Neural cell (in vitro differentiated cells): ENCODE results near the gene ISG15. TPM values are rescaled to one million over a fixed set of nuclear protein-coding genes. Genes with fewer than 3 reads are reported as not detected.

Source experiments
- H2AFZ ChIP-seq: fragments of 200-600, 300-800 bp; sonication (generic), shearing (Covaris generic); 2 replicates; pipeline ENCODE4 v1.6.0; 2014; ENCODE audit warnings: low read depth, mild to moderate bottlenecking, antibody characterized with exemption, low read length, moderate library complexity
- H3F3A ChIP-seq: fragments of 200-600 bp; shearing (Covaris generic); 2 replicates; pipeline ENCODE4 v1.6.1; 2016; ENCODE audit warnings: mild to moderate bottlenecking, moderate library complexity, mixed read lengths, antibody characterized with exemption, low read length; ENCODE audit not compliant: insufficient read depth, poor library complexity, severe bottlenecking
- H3K27ac ChIP-seq: fragments of 200-600, 300-800 bp; sonication (generic), shearing (Covaris generic); 2 replicates; pipeline ENCODE4 v1.5.1; 2014; ENCODE audit warnings: mild to moderate bottlenecking, low read length, moderate library complexity
- H3K27me3 ChIP-seq: fragments of 300-800, 200-600 bp; sonication (generic), shearing (Covaris generic); 2 replicates; pipeline ENCODE4 v1.6.0; 2014; ENCODE audit warnings: mild to moderate bottlenecking, low read depth, low read length, moderate library complexity; ENCODE audit not compliant: insufficient read depth
- H3K36me3 ChIP-seq: fragments of 300-800, 200-600 bp; sonication (generic), shearing (Covaris generic); 2 replicates; pipeline ENCODE4 v1.5.1; 2014; ENCODE audit warnings: mild to moderate bottlenecking, antibody characterized with exemption, low read length, moderate library complexity; ENCODE audit not compliant: insufficient read depth
- H3K4me2 ChIP-seq: fragments of 300-800, 200-600 bp; sonication (generic), shearing (Covaris generic); 2 replicates; pipeline ENCODE4 v1.6.0; 2014; ENCODE audit warnings: mild to moderate bottlenecking, low read length
- H3K4me3 ChIP-seq: fragments of 300-800, 200-600 bp; sonication (generic), shearing (Covaris generic); 2 replicates; pipeline ENCODE4 v1.5.1; 2014; ENCODE audit warnings: mild to moderate bottlenecking, low read length, moderate library complexity
- H3K79me2 ChIP-seq: fragments of 200-600 bp; shearing (Covaris generic); replicated peaks from 2 replicates; pipeline ENCODE4 v1.6.0; 2014; ENCODE audit warnings: mild to moderate bottlenecking, low read length, moderate library complexity; ENCODE audit not compliant: insufficient read depth
- H3K9ac ChIP-seq: fragments of 300-800, 200-600 bp; sonication (generic), shearing (Covaris generic); 2 replicates; pipeline ENCODE4 v1.6.1; 2016; ENCODE audit warnings: mild to moderate bottlenecking, low read length, mixed read lengths
- H3K9me2 ChIP-seq: fragments of 200-600 bp; shearing (Covaris generic); 2 replicates; pipeline ENCODE4 v1.6.1; 2016; ENCODE audit warnings: mild to moderate bottlenecking, low read length, mixed read lengths; ENCODE audit not compliant: insufficient read depth
- H3K9me3 ChIP-seq: fragments of 200-600, 300-800 bp; sonication (generic), shearing (Covaris generic); 2 replicates; pipeline ENCODE4 v1.6.1; 2016; ENCODE audit warnings: mild to moderate bottlenecking, mixed run types, low read length, moderate library complexity, mixed read lengths
- H4K20me1 ChIP-seq: fragments of 200-600 bp; shearing (Covaris generic); 2 replicates; pipeline ENCODE4 v1.6.1; 2016; ENCODE audit warnings: mild to moderate bottlenecking, mixed run types; ENCODE audit not compliant: insufficient read depth
- EP300 ChIP-seq: fragments of 450-650 bp; conservative IDR thresholded peaks from 2 replicates; pipeline ENCODE4 v1.6.1; 2014; ENCODE audit warnings: antibody characterized with exemption, mild to moderate bottlenecking, moderate library complexity; ENCODE audit not compliant: poor library complexity, severe bottlenecking
- EZH2 ChIP-seq: fragments of 200-600, 300-800 bp; shearing (Covaris generic), sonication (generic); IDR thresholded peaks from 2 replicates; pipeline ENCODE4 v1.6.1; 2014; ENCODE audit warnings: antibody characterized with exemption, low read length, borderline replicate concordance, mild to moderate bottlenecking; ENCODE audit not compliant: insufficient read depth, poor library complexity, severe bottlenecking
- MXI1 ChIP-seq: fragments of 450-650 bp; conservative IDR thresholded peaks from 2 replicates; pipeline ENCODE4 v1.6.1; 2014; ENCODE audit warnings: antibody characterized with exemption, mild to moderate bottlenecking; ENCODE audit not compliant: poor library complexity, severe bottlenecking
- POLR2AphosphoS5 ChIP-seq: IDR thresholded peaks from 2 replicates; pipeline ENCODE4 v1.6.1; 2012
- RAD21 ChIP-seq: fragments of 450-650 bp; conservative IDR thresholded peaks from 2 replicates; pipeline ENCODE4 v1.6.1; 2014; ENCODE audit warnings: antibody characterized with exemption, mild to moderate bottlenecking, moderate library complexity
- SMC3 ChIP-seq: fragments of 450-650 bp; conservative IDR thresholded peaks from 2 replicates; pipeline ENCODE4 v1.6.1; 2014; ENCODE audit warnings: antibody characterized with exemption, mild to moderate bottlenecking, moderate library complexity; ENCODE audit not compliant: poor library complexity
- TAF1 ChIP-seq: IDR thresholded peaks from 2 replicates; pipeline ENCODE4 v1.6.1; 2012; ENCODE audit warnings: low read depth
- polyA plus RNA-seq: library from polyadenylated mRNA; depleted of rRNA; stranded (reverse); fragments of >200 nt; gene quantifications from 2 replicates; pipeline ENCODE4 v1.2.3, GENCODE V29; 2014
- TF ChIP-seq, protein P1 (sequence below): IDR thresholded peaks from 2 replicates; pipeline ENCODE4 v1.6.1; 2012; ENCODE audit warnings: borderline replicate concordance
- TF ChIP-seq, protein P2 (sequence below): fragments of 450-650 bp; IDR thresholded peaks from 2 replicates; pipeline ENCODE4 v1.5.1; 2014; ENCODE audit warnings: antibody characterized with exemption, mild to moderate bottlenecking, moderate library complexity; ENCODE audit not compliant: poor library complexity, severe bottlenecking

ISG15 gene
- polyA plus RNA-seq, 1 donor from 2014 or later = 8.0 TPM

DNA sequence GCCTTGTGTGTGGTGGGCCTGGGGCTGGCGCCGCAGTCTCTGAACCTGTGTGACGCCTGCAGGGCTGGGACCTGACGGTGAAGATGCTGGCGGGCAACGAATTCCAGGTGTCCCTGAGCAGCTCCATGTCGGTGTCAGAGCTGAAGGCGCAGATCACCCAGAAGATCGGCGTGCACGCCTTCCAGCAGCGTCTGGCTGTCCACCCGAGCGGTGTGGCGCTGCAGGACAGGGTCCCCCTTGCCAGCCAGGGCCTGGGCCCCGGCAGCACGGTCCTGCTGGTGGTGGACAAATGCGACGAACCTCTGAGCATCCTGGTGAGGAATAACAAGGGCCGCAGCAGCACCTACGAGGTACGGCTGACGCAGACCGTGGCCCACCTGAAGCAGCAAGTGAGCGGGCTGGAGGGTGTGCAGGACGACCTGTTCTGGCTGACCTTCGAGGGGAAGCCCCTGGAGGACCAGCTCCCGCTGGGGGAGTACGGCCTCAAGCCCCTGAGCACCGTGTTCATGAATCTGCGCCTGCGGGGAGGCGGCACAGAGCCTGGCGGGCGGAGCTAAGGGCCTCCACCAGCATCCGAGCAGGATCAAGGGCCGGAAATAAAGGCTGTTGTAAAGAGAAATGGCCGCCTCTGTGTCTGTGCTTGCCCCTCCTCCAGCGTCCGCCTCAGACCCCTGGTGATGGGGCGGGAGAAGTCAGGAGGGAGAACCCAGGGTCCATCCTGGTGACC is 788 bp downstream of the ISG15 start:
- no peaks in the 10 kb centered on the region for H3K79me2 ChIP-seq
- no peak overlapping the region for H3K4me2 ChIP-seq
- no peak overlapping the region for H2AFZ ChIP-seq
- no peaks in the 10 kb centered on the region for H3K9me3 ChIP-seq
- no peak overlapping the region for H3K9ac ChIP-seq
- peaks cover 4% of the 10 kb centered on the region for H3K27me3 ChIP-seq
- TF ChIP-seq TAF1 = no peak
- TF ChIP-seq, protein P1, sequence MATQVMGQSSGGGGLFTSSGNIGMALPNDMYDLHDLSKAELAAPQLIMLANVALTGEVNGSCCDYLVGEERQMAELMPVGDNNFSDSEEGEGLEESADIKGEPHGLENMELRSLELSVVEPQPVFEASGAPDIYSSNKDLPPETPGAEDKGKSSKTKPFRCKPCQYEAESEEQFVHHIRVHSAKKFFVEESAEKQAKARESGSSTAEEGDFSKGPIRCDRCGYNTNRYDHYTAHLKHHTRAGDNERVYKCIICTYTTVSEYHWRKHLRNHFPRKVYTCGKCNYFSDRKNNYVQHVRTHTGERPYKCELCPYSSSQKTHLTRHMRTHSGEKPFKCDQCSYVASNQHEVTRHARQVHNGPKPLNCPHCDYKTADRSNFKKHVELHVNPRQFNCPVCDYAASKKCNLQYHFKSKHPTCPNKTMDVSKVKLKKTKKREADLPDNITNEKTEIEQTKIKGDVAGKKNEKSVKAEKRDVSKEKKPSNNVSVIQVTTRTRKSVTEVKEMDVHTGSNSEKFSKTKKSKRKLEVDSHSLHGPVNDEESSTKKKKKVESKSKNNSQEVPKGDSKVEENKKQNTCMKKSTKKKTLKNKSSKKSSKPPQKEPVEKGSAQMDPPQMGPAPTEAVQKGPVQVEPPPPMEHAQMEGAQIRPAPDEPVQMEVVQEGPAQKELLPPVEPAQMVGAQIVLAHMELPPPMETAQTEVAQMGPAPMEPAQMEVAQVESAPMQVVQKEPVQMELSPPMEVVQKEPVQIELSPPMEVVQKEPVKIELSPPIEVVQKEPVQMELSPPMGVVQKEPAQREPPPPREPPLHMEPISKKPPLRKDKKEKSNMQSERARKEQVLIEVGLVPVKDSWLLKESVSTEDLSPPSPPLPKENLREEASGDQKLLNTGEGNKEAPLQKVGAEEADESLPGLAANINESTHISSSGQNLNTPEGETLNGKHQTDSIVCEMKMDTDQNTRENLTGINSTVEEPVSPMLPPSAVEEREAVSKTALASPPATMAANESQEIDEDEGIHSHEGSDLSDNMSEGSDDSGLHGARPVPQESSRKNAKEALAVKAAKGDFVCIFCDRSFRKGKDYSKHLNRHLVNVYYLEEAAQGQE = no peak
- TF ChIP-seq POLR2AphosphoS5 = no peak
- TF ChIP-seq EZH2 = no peak
- TF ChIP-seq, protein P2, sequence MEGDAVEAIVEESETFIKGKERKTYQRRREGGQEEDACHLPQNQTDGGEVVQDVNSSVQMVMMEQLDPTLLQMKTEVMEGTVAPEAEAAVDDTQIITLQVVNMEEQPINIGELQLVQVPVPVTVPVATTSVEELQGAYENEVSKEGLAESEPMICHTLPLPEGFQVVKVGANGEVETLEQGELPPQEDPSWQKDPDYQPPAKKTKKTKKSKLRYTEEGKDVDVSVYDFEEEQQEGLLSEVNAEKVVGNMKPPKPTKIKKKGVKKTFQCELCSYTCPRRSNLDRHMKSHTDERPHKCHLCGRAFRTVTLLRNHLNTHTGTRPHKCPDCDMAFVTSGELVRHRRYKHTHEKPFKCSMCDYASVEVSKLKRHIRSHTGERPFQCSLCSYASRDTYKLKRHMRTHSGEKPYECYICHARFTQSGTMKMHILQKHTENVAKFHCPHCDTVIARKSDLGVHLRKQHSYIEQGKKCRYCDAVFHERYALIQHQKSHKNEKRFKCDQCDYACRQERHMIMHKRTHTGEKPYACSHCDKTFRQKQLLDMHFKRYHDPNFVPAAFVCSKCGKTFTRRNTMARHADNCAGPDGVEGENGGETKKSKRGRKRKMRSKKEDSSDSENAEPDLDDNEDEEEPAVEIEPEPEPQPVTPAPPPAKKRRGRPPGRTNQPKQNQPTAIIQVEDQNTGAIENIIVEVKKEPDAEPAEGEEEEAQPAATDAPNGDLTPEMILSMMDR = no peak
- TF ChIP-seq EP300 = no peak
- no peak for TF ChIP-seq MXI1
- no peak for TF ChIP-seq RAD21
- no peak for TF ChIP-seq SMC3
- H3K4me3 ChIP-seq = no peak overlapping the region
- no peak overlapping the region for H3K27ac ChIP-seq
- H3K9me2 ChIP-seq = no peaks in the 10 kb centered on the region
- no peaks in the 10 kb centered on the region for H3K36me3 ChIP-seq
- H3F3A ChIP-seq = no peaks in the 10 kb centered on the region
- no peaks in the 10 kb centered on the region for H4K20me1 ChIP-seq

GRCh38 chr1:1014799-1015681 is 1.7 kb downstream of the ISG15 start:
- Histone ChIP-seq H2AFZ (no peak overlapping the region), H3K36me3 (no peaks in the 10 kb centered on the region), H3K79me2 (no peaks in the 10 kb centered on the region), H3K9ac (no peak overlapping the region), H3K4me3 (no peak overlapping the region), H3F3A (no peaks in the 10 kb centered on the region), H4K20me1 (no peaks in the 10 kb centered on the region), H3K27me3 (peaks cover 4% of the 10 kb centered on the region), H3K4me2 (no peak overlapping the region), H3K9me2 (no peaks in the 10 kb centered on the region), H3K9me3 (no peaks in the 10 kb centered on the region), H3K27ac (no peak overlapping the region)
- TF ChIP-seq EZH2 (no peak), EP300 (no peak), POLR2AphosphoS5 (no peak), MXI1 (no peak), RAD21 (no peak), TAF1 (no peak), SMC3 (no peak)
- TF ChIP-seq, protein P1 = no peak
- TF ChIP-seq, protein P2 = no peak
